MM.1S (cell line): Measurements from ENCODE around the gene PHOX2A.
A peak's percentile ranks its signal among the peaks of the same experiment; 100 is the strongest.

Source experiments
- DNase-seq: peaks from one replicate; pipeline ENCODE4 v3.0.0-alpha.2; 2015
- H2AFZ ChIP-seq: fragments of 300-600 bp; sonication (generic); 2 replicates; pipeline ENCODE4 v1.6.0; 2016; ENCODE audit warnings: antibody characterized with exemption, low read length
- H3F3A ChIP-seq: fragments of 300-600 bp; sonication (generic); 2 replicates; pipeline ENCODE4 v1.6.1; 2016; ENCODE audit warnings: mild to moderate bottlenecking, antibody characterized with exemption, low read length, moderate library complexity, mixed read lengths; ENCODE audit not compliant: insufficient read depth
- H3K27ac ChIP-seq: fragments of 300-600 bp; sonication (generic); 2 replicates; pipeline ENCODE4 v1.5.1; 2016; ENCODE audit warnings: mild to moderate bottlenecking, low read length
- H3K27me3 ChIP-seq: fragments of 300-600 bp; sonication (generic); replicated peaks from 2 replicates; pipeline ENCODE4 v1.6.0; 2016; ENCODE audit warnings: low read length; ENCODE audit not compliant: insufficient read depth
- H3K36me3 ChIP-seq: fragments of 300-600 bp; sonication (generic); replicated peaks from 2 replicates; pipeline ENCODE4 v1.6.1; 2016; ENCODE audit warnings: mild to moderate bottlenecking, low read length, mixed read lengths; ENCODE audit not compliant: insufficient read depth
- H3K4me1 ChIP-seq: fragments of 300-600 bp; sonication (generic); 2 replicates; pipeline ENCODE4 v1.6.1; 2016; ENCODE audit warnings: low read length, mixed read lengths
- H3K4me2 ChIP-seq: fragments of 300-600 bp; sonication (generic); 2 replicates; pipeline ENCODE4 v1.6.0; 2016; ENCODE audit warnings: low read depth, low read length
- H3K4me3 ChIP-seq: fragments of 300-600 bp; sonication (generic); 2 replicates; pipeline ENCODE4 v1.5.1; 2016; ENCODE audit warnings: low read length, mixed read lengths
- H3K79me2 ChIP-seq: fragments of 300-600 bp; sonication (generic); 2 replicates; pipeline ENCODE4 v1.6.1; 2016; ENCODE audit warnings: mixed run types, low read length, mixed read lengths
- H3K9ac ChIP-seq: fragments of 300-600 bp; sonication (generic); 2 replicates; pipeline ENCODE4 v1.6.1; 2016; ENCODE audit warnings: low read length, mixed read lengths
- H3K9me2 ChIP-seq: fragments of 300-600 bp; sonication (generic); replicated peaks from 2 replicates; pipeline ENCODE4 v1.6.1; 2016; ENCODE audit warnings: mild to moderate bottlenecking, low read length, mixed read lengths; ENCODE audit not compliant: insufficient read depth
- H3K9me3 ChIP-seq: fragments of 300-600 bp; sonication (generic); replicated peaks from 2 replicates; pipeline ENCODE4 v1.6.1; 2016; ENCODE audit warnings: mild to moderate bottlenecking, low read length, mixed read lengths; ENCODE audit not compliant: insufficient read depth
- H4K20me1 ChIP-seq: fragments of 300-600 bp; sonication (generic); 2 replicates; pipeline ENCODE4 v1.6.1; 2016; ENCODE audit warnings: mild to moderate bottlenecking, low read length, moderate library complexity, mixed read lengths; ENCODE audit not compliant: insufficient read depth
- EZH2 ChIP-seq: fragments of 300-600 bp; sonication (generic); optimal IDR thresholded peaks from 2 replicates; pipeline ENCODE3; 2017; ENCODE audit warnings: low read depth, mild to moderate bottlenecking, antibody characterized with exemption, low read length, mixed read lengths
- EZH2phosphoT487 ChIP-seq: fragments of 300-600 bp; sonication (generic); IDR thresholded peaks from 2 replicates; pipeline ENCODE4 v1.6.1; 2018; ENCODE audit warnings: antibody characterized with exemption, low read length
- TF ChIP-seq, protein P1 (sequence below): fragments of 300-600 bp; sonication (generic); IDR thresholded peaks from 2 replicates; pipeline ENCODE4 v1.5.1; 2016; ENCODE audit warnings: antibody characterized with exemption, low read length, mixed read lengths

The PHOX2A gene

DNA sequence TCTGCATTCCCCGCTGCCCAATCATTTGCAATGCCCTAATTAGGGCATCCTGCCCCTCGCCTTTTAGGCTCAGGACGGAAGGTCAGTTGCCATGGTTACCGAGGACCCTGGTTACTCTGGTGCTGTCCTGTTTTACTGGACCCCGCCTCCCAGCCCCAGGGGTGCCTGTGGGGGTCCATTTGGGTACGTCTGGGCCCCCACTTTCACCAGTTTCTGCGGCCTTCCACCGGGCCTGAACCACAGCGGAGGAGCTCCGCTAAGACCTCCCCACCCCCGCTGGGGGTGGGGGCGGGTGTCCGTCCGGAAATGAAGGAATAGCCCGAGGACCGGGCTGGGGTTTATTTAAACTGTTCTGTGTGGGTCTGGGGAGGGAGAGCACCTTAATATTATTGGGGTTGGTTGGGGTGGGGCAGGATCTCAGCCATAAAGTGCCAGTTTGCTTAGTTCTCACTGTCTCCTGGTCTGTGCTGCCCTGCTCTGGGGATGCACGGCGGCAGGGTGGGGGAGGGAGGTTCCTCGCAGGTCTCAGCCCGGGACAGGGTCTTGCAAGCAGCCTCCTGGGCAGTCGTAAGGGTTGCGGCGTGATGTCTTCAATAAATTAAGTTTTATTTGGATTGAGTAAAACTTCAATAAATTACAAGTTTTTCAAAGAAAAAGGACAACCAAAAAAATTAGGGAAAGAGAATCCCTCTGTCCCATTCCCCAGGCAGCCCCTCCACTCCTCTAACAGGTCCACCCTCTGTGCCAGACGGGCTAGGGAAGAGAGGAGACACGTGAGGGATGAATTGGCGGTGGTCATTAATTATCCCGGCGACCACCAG is 5.3 kb downstream of the PHOX2A start:
- H3F3A ChIP-seq = no peaks in the 10 kb centered on the region
- H3K4me3 ChIP-seq = no peak overlapping the region

DNA sequence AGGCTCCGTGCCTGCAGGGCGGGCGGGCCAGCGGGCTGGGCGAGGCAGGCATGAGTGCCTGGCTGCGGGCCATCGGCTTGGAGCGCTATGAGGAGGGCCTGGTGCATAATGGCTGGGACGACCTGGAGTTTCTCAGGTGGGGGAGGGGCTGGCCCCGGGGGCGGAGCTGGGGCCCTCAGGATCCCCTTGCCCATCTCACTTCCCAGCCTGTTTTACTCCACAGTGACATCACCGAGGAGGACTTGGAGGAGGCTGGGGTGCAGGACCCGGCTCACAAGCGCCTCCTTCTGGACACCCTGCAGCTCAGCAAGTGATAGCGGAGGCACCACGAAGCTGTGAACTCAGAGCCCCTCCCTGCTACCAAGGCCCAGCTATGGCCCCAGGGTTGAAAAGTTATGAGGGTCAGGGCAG is 5.9 kb downstream of the PHOX2A start:
- Histone ChIP-seq H4K20me1 (no peaks in the 10 kb centered on the region), H3K4me1 (no peaks in the 10 kb centered on the region), H3K27me3 (peaks cover 31% of the 10 kb centered on the region), H2AFZ (no peak overlapping the region), H3K9me2 (no peaks in the 10 kb centered on the region), H3K27ac (no peak overlapping the region), H3K4me2 (no peak overlapping the region), H3K4me3 (no peak overlapping the region), H3F3A (no peaks in the 10 kb centered on the region), H3K36me3 (no peaks in the 10 kb centered on the region), H3K9ac (no peak overlapping the region), H3K9me3 (no peaks in the 10 kb centered on the region), H3K79me2 (no peaks in the 10 kb centered on the region)
- peak; percentile 48 for DNase-seq
- TF ChIP-seq EZH2 (no peak), EZH2phosphoT487 (no peak)
- TF ChIP-seq, protein P1, sequence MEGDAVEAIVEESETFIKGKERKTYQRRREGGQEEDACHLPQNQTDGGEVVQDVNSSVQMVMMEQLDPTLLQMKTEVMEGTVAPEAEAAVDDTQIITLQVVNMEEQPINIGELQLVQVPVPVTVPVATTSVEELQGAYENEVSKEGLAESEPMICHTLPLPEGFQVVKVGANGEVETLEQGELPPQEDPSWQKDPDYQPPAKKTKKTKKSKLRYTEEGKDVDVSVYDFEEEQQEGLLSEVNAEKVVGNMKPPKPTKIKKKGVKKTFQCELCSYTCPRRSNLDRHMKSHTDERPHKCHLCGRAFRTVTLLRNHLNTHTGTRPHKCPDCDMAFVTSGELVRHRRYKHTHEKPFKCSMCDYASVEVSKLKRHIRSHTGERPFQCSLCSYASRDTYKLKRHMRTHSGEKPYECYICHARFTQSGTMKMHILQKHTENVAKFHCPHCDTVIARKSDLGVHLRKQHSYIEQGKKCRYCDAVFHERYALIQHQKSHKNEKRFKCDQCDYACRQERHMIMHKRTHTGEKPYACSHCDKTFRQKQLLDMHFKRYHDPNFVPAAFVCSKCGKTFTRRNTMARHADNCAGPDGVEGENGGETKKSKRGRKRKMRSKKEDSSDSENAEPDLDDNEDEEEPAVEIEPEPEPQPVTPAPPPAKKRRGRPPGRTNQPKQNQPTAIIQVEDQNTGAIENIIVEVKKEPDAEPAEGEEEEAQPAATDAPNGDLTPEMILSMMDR = peak; percentile 69

More for the DNA sequence above, 5.3 kb downstream of the PHOX2A start:
- no peaks in the 10 kb centered on the region for H3K9me2 ChIP-seq
- TF ChIP-seq EZH2phosphoT487 (no peak), EZH2 (no peak)
- TF ChIP-seq, protein P1 = no peak
- H3K27ac ChIP-seq = no peak overlapping the region
- H3K9ac ChIP-seq = no peak overlapping the region
- DNase-seq = no peak
- H3K4me2 ChIP-seq = no peak overlapping the region
- H3K4me1 ChIP-seq = no peaks in the 10 kb centered on the region
- no peaks in the 10 kb centered on the region for H4K20me1 ChIP-seq
- no peak overlapping the region for H2AFZ ChIP-seq
- no peaks in the 10 kb centered on the region for H3K36me3 ChIP-seq
- H3K79me2 ChIP-seq = no peaks in the 10 kb centered on the region
- peaks cover 31% of the 10 kb centered on the region for H3K27me3 ChIP-seq
- no peaks in the 10 kb centered on the region for H3K9me3 ChIP-seq

DNA sequence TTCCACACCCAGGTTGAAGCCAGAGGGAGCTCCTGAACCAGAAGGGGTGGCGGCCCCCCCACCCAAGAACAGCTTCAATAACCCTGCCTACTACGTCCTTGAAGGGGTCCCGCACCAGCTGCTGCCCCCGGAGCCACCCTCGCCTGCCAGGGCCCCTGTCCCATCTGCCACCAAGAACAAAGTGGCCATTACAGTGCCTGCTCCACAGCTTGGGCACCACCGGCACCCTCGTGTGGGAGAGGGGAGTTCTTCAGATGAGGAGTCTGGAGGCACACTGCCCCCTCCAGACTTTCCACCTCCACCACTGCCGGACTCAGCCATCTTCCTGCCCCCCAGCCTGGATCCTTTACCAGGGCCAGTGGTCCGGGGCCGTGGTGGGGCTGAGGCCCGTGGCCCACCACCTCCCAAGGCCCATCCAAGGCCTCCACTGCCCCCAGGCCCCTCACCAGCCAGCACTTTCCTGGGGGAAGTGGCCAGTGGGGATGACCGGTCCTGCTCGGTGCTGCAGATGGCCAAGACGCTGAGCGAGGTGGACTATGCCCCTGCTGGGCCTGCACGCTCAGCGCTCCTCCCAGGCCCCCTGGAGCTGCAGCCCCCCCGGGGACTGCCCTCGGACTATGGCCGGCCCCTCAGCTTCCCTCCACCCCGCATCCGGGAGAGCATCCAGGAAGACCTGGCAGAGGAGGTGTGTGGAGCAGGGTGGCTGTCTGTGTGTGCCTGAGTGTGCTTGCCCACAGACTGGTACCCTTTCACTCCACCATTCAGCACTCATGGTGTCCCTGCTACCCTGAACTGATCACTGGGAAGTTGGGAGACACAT is 6.7 kb downstream of the PHOX2A start:
- Histone ChIP-seq H3K4me1 (no peaks in the 10 kb centered on the region), H3F3A (no peaks in the 10 kb centered on the region), H3K79me2 (no peaks in the 10 kb centered on the region), H3K36me3 (no peaks in the 10 kb centered on the region), H3K27me3 (peaks cover 31% of the 10 kb centered on the region), H3K9me2 (no peaks in the 10 kb centered on the region), H3K9me3 (no peaks in the 10 kb centered on the region), H3K9ac (no peak overlapping the region), H3K4me3 (no peak overlapping the region), H3K4me2 (no peak overlapping the region), H3K27ac (no peak overlapping the region), H2AFZ (no peak overlapping the region), H4K20me1 (no peaks in the 10 kb centered on the region)
- TF ChIP-seq, protein P1 = no peak
- TF ChIP-seq EZH2phosphoT487 (no peak), EZH2 (no peak)
- DNase-seq = no peak
